ENCODE results near the gene IL17RC.

The IL17RC gene

GRCh38 chr3:9955067-9955502, 38.2 kb downstream of the IL17RC start:
- DNase-seq (ENCODE audit: insufficient read length, low spot score): no peak
- no peak for TF ChIP-seq POLR2A (IDR thresholded peaks at IDR 0.05; ENCODE audit: low read depth, low read length)
- FAIRE-seq: no peak

DNA sequence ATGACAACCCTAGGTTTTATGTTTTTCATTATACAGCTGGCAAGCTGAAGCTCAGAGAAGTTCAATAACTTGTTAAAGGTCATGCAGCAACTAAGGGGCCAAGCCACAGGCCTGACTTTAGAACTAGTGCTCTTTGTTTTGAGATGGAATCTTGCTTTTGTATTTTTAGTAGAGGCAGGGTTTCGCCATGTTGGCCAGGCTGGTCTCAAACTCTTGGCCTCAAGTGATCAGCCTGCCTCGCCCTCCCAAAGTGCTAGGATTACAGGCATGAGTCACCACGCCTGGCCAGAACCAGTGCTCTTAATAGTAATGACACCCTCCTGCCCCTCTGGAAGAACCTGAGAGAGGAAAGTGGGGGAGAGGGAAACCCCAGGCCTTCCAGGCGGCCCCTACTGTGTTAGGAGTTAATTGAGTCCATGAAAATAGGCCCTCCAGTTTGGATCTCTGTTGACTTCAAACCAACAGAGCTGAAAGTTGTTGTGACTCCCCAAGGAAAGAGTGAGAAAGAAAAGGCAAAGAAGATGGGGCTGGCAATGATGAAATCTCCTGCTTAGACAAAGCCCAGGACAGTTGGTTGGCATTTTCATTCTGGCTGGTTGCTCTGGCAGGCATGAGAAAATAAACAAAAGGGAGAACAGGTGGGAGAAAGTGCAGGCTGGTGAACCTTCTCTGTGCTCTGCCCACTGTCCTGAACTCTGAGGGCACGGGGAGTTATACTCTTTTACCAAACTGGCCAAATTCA, 38.9 kb downstream of the IL17RC start:
- no peak for FAIRE-seq
- TF ChIP-seq POLR2A (IDR thresholded peaks at IDR 0.05; ENCODE audit: low read depth, low read length): no peak
- DNase-seq (ENCODE audit: insufficient read length, low spot score): no peak

GRCh38 chr3:9957214-9957613, 40.3 kb downstream of the IL17RC start:
- TF ChIP-seq POLR2A (IDR thresholded peaks at IDR 0.05; ENCODE audit: low read depth, low read length): no peak
- no peak for DNase-seq (ENCODE audit: insufficient read length, low spot score)
- FAIRE-seq: no peak

GRCh38 chr3:9965200-9965875, 48.4 kb downstream of the IL17RC start:
- no peak for TF ChIP-seq POLR2A (IDR thresholded peaks at IDR 0.05; ENCODE audit: low read depth, low read length)
- no peak for FAIRE-seq

DNA sequence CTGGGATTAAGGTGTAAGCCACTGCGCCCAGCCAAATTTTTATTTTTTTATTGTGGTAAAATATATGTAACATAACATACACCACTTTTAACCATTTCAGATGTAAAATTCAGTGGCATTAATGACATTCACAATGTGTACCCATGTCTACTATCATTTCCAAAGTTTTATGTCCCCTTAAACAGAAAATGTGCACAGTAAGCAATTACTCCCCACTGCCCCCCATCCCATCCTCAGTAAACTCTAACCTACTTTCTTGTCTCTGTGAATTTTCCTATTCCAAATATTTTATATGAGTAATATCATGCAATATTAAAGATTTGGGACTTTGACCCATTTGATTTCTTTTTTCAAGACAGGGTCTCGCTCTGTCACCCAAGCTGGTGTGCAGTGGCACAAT, 49.9 kb downstream of the IL17RC start:
- FAIRE-seq (no peak), DNase-seq (ENCODE audit: insufficient read length, low spot score) (no peak)
- TF ChIP-seq POLR2A (IDR thresholded peaks at IDR 0.05; ENCODE audit: low read depth, low read length): no peak

More at GRCh38 chr3:9965200-9965875, 48.4 kb downstream of the IL17RC start:
- DNase-seq (ENCODE audit: insufficient read length, low spot score): no peak

DNA sequence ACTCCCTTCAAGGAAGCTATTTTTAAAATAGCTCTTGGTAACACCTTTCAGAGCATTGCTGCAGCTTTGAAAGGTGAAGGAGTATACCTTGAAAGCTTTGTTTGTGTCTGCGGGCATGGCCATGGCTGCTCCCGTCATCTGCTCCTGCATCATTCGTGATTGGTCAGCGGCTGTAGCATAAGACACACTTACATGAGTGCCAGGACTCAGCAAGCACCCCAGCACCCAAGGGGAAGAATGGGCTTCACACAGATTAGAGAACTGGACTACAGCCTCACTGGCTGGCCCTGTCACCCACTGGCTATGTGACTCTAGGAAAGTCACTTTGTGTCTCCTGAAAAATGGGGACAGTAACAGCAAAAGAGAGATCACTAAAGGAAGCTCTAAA, 52.7 kb downstream of the IL17RC start:
- DNase-seq (ENCODE audit: insufficient read length, low spot score) (no peak), FAIRE-seq (no peak)
- TF ChIP-seq POLR2A (IDR thresholded peaks at IDR 0.05; ENCODE audit: low read depth, low read length): no peak

GRCh38 chr3:9970020-9970652, 53.2 kb downstream of the IL17RC start:
- no peak for TF ChIP-seq POLR2A (IDR thresholded peaks at IDR 0.05; ENCODE audit: low read depth, low read length)
- FAIRE-seq (peak; percentile 80), DNase-seq (ENCODE audit: insufficient read length, low spot score) (no peak)

DNA sequence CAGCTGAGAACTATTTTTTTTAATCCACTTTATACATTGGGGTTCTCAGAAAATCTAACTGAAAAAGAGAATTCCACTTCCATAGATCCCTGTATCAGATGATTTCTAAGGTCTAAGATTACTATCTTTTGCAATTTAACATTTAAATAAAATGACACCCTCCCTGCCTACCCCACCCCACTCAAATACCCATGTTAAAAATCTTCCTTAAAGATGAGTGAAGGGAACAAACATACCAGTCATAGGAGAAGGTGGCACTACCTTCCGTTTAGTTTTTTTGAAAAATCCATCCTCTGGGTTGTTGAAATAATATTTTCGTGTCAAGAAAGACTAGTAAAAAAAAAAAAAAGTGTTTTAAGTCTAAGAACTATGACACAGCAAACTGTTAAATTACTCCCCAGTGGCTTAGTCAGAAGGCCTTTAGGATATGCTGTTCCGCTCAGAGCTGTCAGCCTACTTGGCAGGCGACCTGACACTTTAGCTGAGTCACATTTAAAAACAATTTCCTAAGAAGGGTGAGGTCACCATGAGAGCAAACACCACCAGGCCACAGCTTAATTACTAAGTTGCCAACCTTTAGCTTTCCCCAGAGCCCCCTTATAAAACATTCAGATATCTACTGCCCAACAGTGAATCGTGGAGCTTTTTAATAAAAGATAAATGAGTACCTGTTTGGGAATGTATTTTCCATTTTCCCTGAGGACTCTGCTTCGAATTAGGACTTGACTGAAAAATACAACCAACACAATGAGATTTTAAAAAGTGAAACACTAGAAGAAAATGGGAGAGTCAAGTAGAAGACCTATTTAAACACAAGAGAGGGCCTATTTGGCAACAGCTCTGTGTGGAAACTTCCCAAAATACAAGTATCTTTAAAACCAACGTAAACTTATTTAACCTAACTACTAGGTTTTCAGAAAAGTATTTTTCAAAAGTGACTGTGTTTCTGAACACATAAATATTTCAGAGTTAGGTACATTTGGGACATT, 60.1 kb downstream of the IL17RC start:
- FAIRE-seq: peak; percentile 93
- no peak for TF ChIP-seq POLR2A (IDR thresholded peaks at IDR 0.05; ENCODE audit: low read depth, low read length)
- DNase-seq (ENCODE audit: insufficient read length, low spot score): peak; percentile 59

GRCh38 chr3:9978710-9979305, 61.9 kb downstream of the IL17RC start:
- FAIRE-seq: no peak
- no peak for DNase-seq (ENCODE audit: insufficient read length, low spot score)
- no peak for TF ChIP-seq POLR2A (IDR thresholded peaks at IDR 0.05; ENCODE audit: low read depth, low read length)

DNA sequence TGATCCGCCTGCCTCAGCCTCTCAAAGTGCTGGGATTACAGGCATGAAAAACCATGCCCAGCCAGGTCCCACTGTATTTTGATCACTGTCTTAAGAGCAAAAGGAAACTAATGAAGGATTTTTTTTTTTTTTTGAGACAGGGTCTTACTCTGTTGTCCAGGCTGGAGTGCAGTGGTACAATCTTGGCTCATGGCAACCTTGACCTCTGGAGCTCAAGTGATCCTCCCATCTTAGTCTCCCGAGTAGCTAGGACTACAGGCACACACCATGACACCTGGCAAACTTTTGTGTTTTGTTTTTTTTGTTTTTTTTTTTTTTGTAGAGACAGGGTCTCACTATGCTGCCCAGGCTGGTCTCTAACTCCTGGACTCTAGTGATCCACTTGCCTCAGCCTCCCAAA, 63.4 kb downstream of the IL17RC start:
- DNase-seq (ENCODE audit: insufficient read length, low spot score): no peak
- no peak for TF ChIP-seq POLR2A (IDR thresholded peaks at IDR 0.05; ENCODE audit: low read depth, low read length)
- FAIRE-seq: no peak
